HepG2 (cell line): ENCODE data around the gene FAM162A. TPM values are rescaled to one million over a fixed set of nuclear protein-coding genes. Genes with fewer than 3 reads are reported as not detected.

Experiments used
- ARID3A ChIP-seq: IDR thresholded peaks from 2 replicates; pipeline ENCODE4 v1.6.1; 2012; ENCODE audit warnings: low read depth, low read length, improper control_type of control experiment
- ATF7-NPFF ChIP-seq: sonication (generic); formaldehyde crosslinking; IDR thresholded peaks from 2 replicates; pipeline ENCODE4 v1.8.1; 2023; ENCODE audit warnings: mild to moderate bottlenecking, low read depth, missing genetic modification reagents, moderate library complexity
- HMGXB3 ChIP-seq: sonication (generic); formaldehyde crosslinking; IDR thresholded peaks from 2 replicates; pipeline ENCODE4 v1.4.0; 2020; ENCODE audit warnings: missing genetic modification reagents, borderline replicate concordance
- IKZF5 ChIP-seq: IDR thresholded peaks from 2 replicates; pipeline ENCODE4 v1.6.1; 2018; ENCODE audit warnings: missing genetic modification reagents, mild to moderate bottlenecking, missing compliant biosample characterization
- LCORL ChIP-seq, 2 experiments: fragments of 450-650 bp in 1 of 2; sonication (generic) in 1 of 2; formaldehyde crosslinking in 1 of 2; IDR thresholded peaks; 2 replicates each; pipeline versions ENCODE4 v1.5.0 to v1.6.1; 2017 to 2020; ENCODE audit warnings: antibody characterized with exemption in 1 of 2, missing genetic modification reagents in 1 of 2
- MAX ChIP-seq: IDR thresholded peaks from 2 replicates; pipeline ENCODE4 v1.6.1; 2012; ENCODE audit warnings: inconsistent platforms
- STAG1 ChIP-seq: sonication (generic); formaldehyde crosslinking; IDR thresholded peaks from 2 replicates; pipeline ENCODE4 v1.4.0; 2020; ENCODE audit warnings: missing genetic modification reagents
- TBL1XR1 ChIP-seq: fragments of 150-350 bp; IDR thresholded peaks from 2 replicates; pipeline ENCODE4 v1.6.1; 2014; ENCODE audit warnings: borderline replicate concordance, low read length; ENCODE audit not compliant: partially characterized antibody
- ZBTB7A ChIP-seq: sonication (generic); formaldehyde crosslinking; IDR thresholded peaks from 2 replicates; pipeline ENCODE4 v1.8.0; 2022; ENCODE audit warnings: mild to moderate bottlenecking, missing genetic modification reagents
- ZGPAT ChIP-seq: IDR thresholded peaks from 2 replicates; pipeline ENCODE4 v1.6.1; 2016; ENCODE audit warnings: mild to moderate bottlenecking
- ZNF512 ChIP-seq: sonication (generic); formaldehyde crosslinking; IDR thresholded peaks from 2 replicates; pipeline ENCODE4 v1.4.0; 2020; ENCODE audit warnings: mild to moderate bottlenecking, missing genetic modification reagents
- ZNF747 ChIP-seq: sonication (generic); formaldehyde crosslinking; IDR thresholded peaks from 2 replicates; pipeline ENCODE4 v1.8.1; 2023; ENCODE audit warnings: missing genetic modification reagents, mild to moderate bottlenecking, borderline replicate concordance
- ZNF839 ChIP-seq: sonication (generic); formaldehyde crosslinking; IDR thresholded peaks from 2 replicates; pipeline ENCODE4 v1.4.0; 2020; ENCODE audit warnings: missing genetic modification reagents, mild to moderate bottlenecking, borderline replicate concordance
- ZSCAN5A ChIP-seq: sonication (generic); formaldehyde crosslinking; IDR thresholded peaks from 2 replicates; pipeline ENCODE4 v1.8.0; 2022; ENCODE audit warnings: mild to moderate bottlenecking, missing genetic modification reagents, borderline replicate concordance
- polyA plus RNA-seq, 8 experiments: library from polyadenylated mRNA; depleted of rRNA in 3 of 8; stranded (reverse) in 7 of 8; unstranded in 1 of 8; fragments of >200 nt; fragmentation: Illumina TruSeq in 4 of 8; extraction: Trizol in 4 of 8; gene quantifications; 2 replicates each; pipeline versions ENCODE4 v1.2.1 to v1.2.3, GENCODE V29; 2011 to 2016; ENCODE audit warnings: low read depth in 4 of 8, missing spikeins in 1 of 8, mixed read lengths in 1 of 8; ENCODE audit not compliant: insufficient read depth in 1 of 8
- total RNA-seq, 5 experiments: library from RNA; depleted of rRNA; stranded (reverse); fragments of >200 nt; fragmentation: Illumina TruSeq; extraction: Trizol; gene quantifications; 2 replicates each; pipeline ENCODE4 v1.2.3, GENCODE V29; 2016; ENCODE audit warnings: low read depth in 1 of 5

FAM162A gene
- total and polyA plus RNA-seq, 2 of the 13 experiments (the other 11 are each of a cell fraction or from before 2014, with no cell fraction given): 115 to 155 TPM

GRCh38 chr3:122383771-122384697 lies at the start of gene FAM162A (continued):
- TF ChIP-seq IKZF5 (CRISPR knock-in tag) (peak; percentile 93), ARID3A (no peak), HMGXB3 (CRISPR knock-in tag) (peak; percentile 81; the same call in 1 of the 2 replicates), MAX (peak; percentile 96), ATF7-NPFF (CRISPR knock-in tag) (peak; percentile 81), ZNF839 (CRISPR knock-in tag) (no peak), ZNF747 (CRISPR knock-in tag) (peak; percentile 95), LCORL (IDR thresholded peaks at IDR 0.05) (no peak), LCORL (CRISPR knock-in tag; IDR thresholded peaks at IDR 0.05) (peak; percentile 90), ZGPAT (CRISPR knock-in tag) (peak; percentile 95), ZNF512 (CRISPR knock-in tag) (peak; percentile 30; the same call in 1 of the 2 replicates), TBL1XR1 (no peak), ZSCAN5A (CRISPR knock-in tag) (peak; percentile 72; the same call in 1 of the 2 replicates), ZBTB7A (CRISPR knock-in tag) (peak; percentile 67; the same call in 1 of the 2 replicates), STAG1 (CRISPR knock-in tag) (peak; percentile 67)
